Measurements from ENCODE around the gene KLRG1. TPM values are rescaled to one million over a fixed set of nuclear protein-coding genes. Genes with fewer than 3 reads are reported as not detected.

The KLRG1 gene
- polyA plus RNA-seq, 1 donor from 2014 or later = 4.7 TPM

GRCh38 chr12:8996682-8997405 is 7.5 kb downstream of the KLRG1 start:
- TF ChIP-seq SMC3 (conservative IDR thresholded peaks at IDR 0.05; ENCODE audit: poor library complexity) = no peak
- no peak for TF ChIP-seq POLR2AphosphoS5 (IDR thresholded peaks at IDR 0.05)
- TF ChIP-seq EZH2 (IDR thresholded peaks at IDR 0.05; ENCODE audit: borderline replicate concordance, insufficient read depth, low read length, poor library complexity, severe bottlenecking) = no peak
- no peaks in the 10 kb centered on the region for H3K9me2 ChIP-seq (ENCODE audit: insufficient read depth, low read length)
- H3K27ac ChIP-seq (ENCODE audit: low read length) = no peak overlapping the region
- no peaks in the 10 kb centered on the region for H3K27me3 ChIP-seq (ENCODE audit: insufficient read depth, low read depth, low read length)
- no peaks in the 10 kb centered on the region for H4K20me1 ChIP-seq (ENCODE audit: insufficient read depth)
- H3F3A ChIP-seq (ENCODE audit: insufficient read depth, low read length, poor library complexity, severe bottlenecking) = no peaks in the 10 kb centered on the region
- H3K9me3 ChIP-seq (ENCODE audit: low read length) = no peaks in the 10 kb centered on the region
- H3K36me3 ChIP-seq (ENCODE audit: insufficient read depth, low read length) = no peaks in the 10 kb centered on the region
- no peak overlapping the region for H3K4me3 ChIP-seq (ENCODE audit: low read length)
- no peak overlapping the region for H3K9ac ChIP-seq (ENCODE audit: low read length)
- H3K79me2 ChIP-seq (replicated peaks; ENCODE audit: insufficient read depth, low read length) = no peaks in the 10 kb centered on the region
- H3K4me2 ChIP-seq (ENCODE audit: low read length) = no peak overlapping the region
- no peak overlapping the region for H2AFZ ChIP-seq (ENCODE audit: low read depth, low read length)

GRCh38 chr12:9001233-9001632 is 11.9 kb downstream of the KLRG1 start:
- H3K27ac ChIP-seq (ENCODE audit: low read length) = no peak overlapping the region
- no peaks in the 10 kb centered on the region for H3K9me2 ChIP-seq (ENCODE audit: insufficient read depth, low read length)
- H3K27me3 ChIP-seq (ENCODE audit: insufficient read depth, low read depth, low read length) = no peaks in the 10 kb centered on the region

More at GRCh38 chr12:9001233-9001632, 11.9 kb downstream of the KLRG1 start:
- Histone ChIP-seq H4K20me1 (ENCODE audit: insufficient read depth) (no peaks in the 10 kb centered on the region), H3K4me3 (ENCODE audit: low read length) (no peak overlapping the region), H3K36me3 (ENCODE audit: insufficient read depth, low read length) (no peaks in the 10 kb centered on the region), H3K9ac (ENCODE audit: low read length) (no peak overlapping the region), H3K9me3 (ENCODE audit: low read length) (no peaks in the 10 kb centered on the region), H3K79me2 (replicated peaks; ENCODE audit: insufficient read depth, low read length) (no peaks in the 10 kb centered on the region), H3K4me2 (ENCODE audit: low read length) (no peak overlapping the region), H2AFZ (ENCODE audit: low read depth, low read length) (no peak overlapping the region), H3F3A (ENCODE audit: insufficient read depth, low read length, poor library complexity, severe bottlenecking) (no peaks in the 10 kb centered on the region)
- TF ChIP-seq POLR2AphosphoS5 (IDR thresholded peaks at IDR 0.05) (no peak), MXI1 (conservative IDR thresholded peaks at IDR 0.05; ENCODE audit: poor library complexity, severe bottlenecking) (no peak), REST (IDR thresholded peaks at IDR 0.05; ENCODE audit: borderline replicate concordance) (no peak), CTCF (IDR thresholded peaks at IDR 0.05; ENCODE audit: poor library complexity, severe bottlenecking) (no peak), SMC3 (conservative IDR thresholded peaks at IDR 0.05; ENCODE audit: poor library complexity) (no peak), TAF1 (IDR thresholded peaks at IDR 0.05; ENCODE audit: low read depth) (no peak), RAD21 (conservative IDR thresholded peaks at IDR 0.05) (no peak), EP300 (conservative IDR thresholded peaks at IDR 0.05; ENCODE audit: poor library complexity, severe bottlenecking) (no peak), EZH2 (IDR thresholded peaks at IDR 0.05; ENCODE audit: borderline replicate concordance, insufficient read depth, low read length, poor library complexity, severe bottlenecking) (no peak)

Measured in neural cell (in vitro differentiated cells).